Activated T-cell treated with anti-CD3 and anti-CD28 coated beads, Interleukin-2, amount 50 U/mL, for 48 hours (primary cell): ENCODE data around the gene NOC4L.
A peak's percentile ranks its signal among the peaks of the same experiment; 100 is the strongest.
"Not testable (repeated sequence)": the region's sequence is repeated elsewhere in the genome, so short reads cannot be mapped to it uniquely, and the experiment has no call there.

Experiments used
- DNase-seq, 2 experiments: peaks; one replicate each; pipeline ENCODE4 v3.0.0-alpha.2; 2020

The NOC4L gene

GRCh38 chr12:132144115-132144809, at the start of gene NOC4L, which contains the start of gene DDX51:
NOC4L (plus strand) TSS chr12:132144457; CDS start chr12:132144489, 32 bp downstream.
DDX51 (minus strand) TSS chr12:132144319; CDS start chr12:132144296, 23 bp downstream.
- peak; percentile 97 to 98 for DNase-seq

GRCh38 chr12:132095520-132096409, 48.5 kb upstream of the NOC4L start:
- no peak for DNase-seq

GRCh38 chr12:132099739-132100138, 44.5 kb upstream of the NOC4L start:
- DNase-seq: no peak

GRCh38 chr12:132100306-132101065, 43.8 kb upstream of the NOC4L start:
- DNase-seq: no peak

- DNase-seq: no peak
These were observed 42.0 kb upstream of the NOC4L start for GRCh38 chr12:132102297-132102696.

- not testable (repeated sequence) for DNase-seq
These were observed 41.2 kb upstream of the NOC4L start for GRCh38 chr12:132103072-132103471.

- no peak for DNase-seq
These were observed 40.5 kb upstream of the NOC4L start for GRCh38 chr12:132103542-132104308.

- no peak for DNase-seq
These were observed 38.8 kb upstream of the NOC4L start for GRCh38 chr12:132105467-132105866.

- DNase-seq: no peak
These were observed 37.3 kb upstream of the NOC4L start for GRCh38 chr12:132106921-132107320.

GRCh38 chr12:132108211-132108832, 35.9 kb upstream of the NOC4L start:
- no peak for DNase-seq

- DNase-seq: no peak
These were observed 34.5 kb upstream of the NOC4L start for GRCh38 chr12:132109741-132110140.

- no peak for DNase-seq
These were observed 33.6 kb upstream of the NOC4L start for GRCh38 chr12:132110677-132111076.

- DNase-seq: no peak
These were observed 32.5 kb upstream of the NOC4L start for GRCh38 chr12:132111654-132112304.

GRCh38 chr12:132114667-132115066, 29.6 kb upstream of the NOC4L start:
- DNase-seq: no peak

- DNase-seq: no peak
These were observed 28.8 kb upstream of the NOC4L start for GRCh38 chr12:132115500-132115899.

GRCh38 chr12:132116709-132117557, 27.3 kb upstream of the NOC4L start:
- DNase-seq: no peak

- DNase-seq: no peak
These were observed 26.7 kb upstream of the NOC4L start for GRCh38 chr12:132117558-132117875.

GRCh38 chr12:132118876-132119275, 25.4 kb upstream of the NOC4L start:
- no peak for DNase-seq

GRCh38 chr12:132121283-132121682, 23.0 kb upstream of the NOC4L start:
- no peak for DNase-seq

GRCh38 chr12:132123970-132124765, 20.1 kb upstream of the NOC4L start:
- no peak for DNase-seq
